ENCODE measurements around the gene TBCCD1. TPM values are rescaled to one million over a fixed set of nuclear protein-coding genes. Genes with fewer than 3 reads are reported as not detected.
A peak's percentile ranks its signal among the peaks of the same experiment; 100 is the strongest.

Gene TBCCD1
- total and polyA plus RNA-seq, 2 donors (not counting 1 experiment from before 2014, with no cell fraction given) = 13.7 to 16.8 TPM

GRCh38 chr3:186612721-186613636 is 45.8 kb upstream of the TBCCD1 start, which contains the start of gene AHSG:
AHSG (plus strand) TSS chr3:186613060; CDS start chr3:186613142, 82 bp downstream.
- no peaks in the 10 kb centered on the region for H3K79me2 ChIP-seq (ENCODE audit: control insufficient read depth, insufficient read depth, low read length)
- H3K9ac ChIP-seq (ENCODE audit: insufficient read depth, low read length) = no peak within 1 kb of the TSS
- H4K20me1 ChIP-seq (ENCODE audit: control insufficient read depth, extremely low read depth, insufficient read depth, low read length) = no peaks in the 10 kb centered on the region
- H3K36me3 ChIP-seq (ENCODE audit: control insufficient read depth, insufficient read depth, low read length) = no peaks in the 10 kb centered on the region
- no peaks in the 10 kb centered on the region for H3K9me3 ChIP-seq (ENCODE audit: control insufficient read depth, insufficient read depth, low read depth, low read length)
- peaks cover 9% of the 10 kb centered on the region for H3K27me3 ChIP-seq (ENCODE audit: control insufficient read depth, insufficient read depth, low read length)
- no peak for DNase-seq (ENCODE audit: low read depth in 2 of 2)
- H3K4me2 ChIP-seq (ENCODE audit: extremely low read depth, insufficient read depth, low read length) = no peak within 1 kb of the TSS
- TF ChIP-seq CTCF (conservative IDR thresholded peaks at IDR 0.05 in 1 of 2, IDR thresholded peaks at IDR 0.05 in 1 of 2; ENCODE audit: low read depth in 1 of 2, low read length in 2 of 2) (no peak), EZH2 (IDR thresholded peaks at IDR 0.05; ENCODE audit: low read length, missing control alignments) (no peak)
- H3K27ac ChIP-seq (ENCODE audit: insufficient read depth, low read length) = no peak within 1 kb of the TSS
- H3K4me3 ChIP-seq (replicated peaks in 1 of 4; ENCODE audit: control extremely low read depth in 1 of 4, insufficient read depth in 1 of 4, low read depth in 3 of 4, low read length in 4 of 4) = no peak within 1 kb of the TSS
- H3K4me1 ChIP-seq (ENCODE audit: control insufficient read depth, extremely low read depth, insufficient read depth, low read length) = no peaks in the 10 kb centered on the region
- H2AFZ ChIP-seq (ENCODE audit: low read length) = no peak within 1 kb of the TSS

- Histone ChIP-seq H3K9me3 (ENCODE audit: control insufficient read depth, insufficient read depth, low read depth, low read length) (no peaks in the 10 kb centered on the region), H3K27ac (ENCODE audit: insufficient read depth, low read length) (no peak overlapping the region), H3K4me3 (replicated peaks in 1 of 4; ENCODE audit: control extremely low read depth in 1 of 4, insufficient read depth in 1 of 4, low read depth in 3 of 4, low read length in 4 of 4) (no peak overlapping the region), H3K9ac (ENCODE audit: insufficient read depth, low read length) (no peak overlapping the region), H3K79me2 (ENCODE audit: control insufficient read depth, insufficient read depth, low read length) (no peaks in the 10 kb centered on the region), H3K36me3 (ENCODE audit: control insufficient read depth, insufficient read depth, low read length) (no peaks in the 10 kb centered on the region), H3K4me2 (ENCODE audit: extremely low read depth, insufficient read depth, low read length) (no peak overlapping the region), H3K27me3 (ENCODE audit: control insufficient read depth, insufficient read depth, low read length) (peaks cover 9% of the 10 kb centered on the region), H3K4me1 (ENCODE audit: control insufficient read depth, extremely low read depth, insufficient read depth, low read length) (no peaks in the 10 kb centered on the region), H2AFZ (ENCODE audit: low read length) (no peak overlapping the region), H4K20me1 (ENCODE audit: control insufficient read depth, extremely low read depth, insufficient read depth, low read length) (no peaks in the 10 kb centered on the region)
- DNase-seq (ENCODE audit: low read depth in 2 of 2) = no peak
- TF ChIP-seq CTCF (conservative IDR thresholded peaks at IDR 0.05 in 1 of 2, IDR thresholded peaks at IDR 0.05 in 1 of 2; ENCODE audit: low read depth in 1 of 2, low read length in 2 of 2) (no peak), EZH2 (IDR thresholded peaks at IDR 0.05; ENCODE audit: low read length, missing control alignments) (no peak)
These were observed 44.9 kb upstream of the TBCCD1 start for GRCh38 chr3:186612065-186612464.

GRCh38 chr3:186609247-186609868 is 42.2 kb upstream of the TBCCD1 start:
- Histone ChIP-seq H4K20me1 (ENCODE audit: control insufficient read depth, extremely low read depth, insufficient read depth, low read length) (no peaks in the 10 kb centered on the region), H3K36me3 (ENCODE audit: control insufficient read depth, insufficient read depth, low read length) (no peaks in the 10 kb centered on the region), H2AFZ (ENCODE audit: low read length) (no peak overlapping the region), H3K27ac (ENCODE audit: insufficient read depth, low read length) (no peak overlapping the region), H3K79me2 (ENCODE audit: control insufficient read depth, insufficient read depth, low read length) (no peaks in the 10 kb centered on the region), H3K9ac (ENCODE audit: insufficient read depth, low read length) (no peak overlapping the region), H3K4me2 (ENCODE audit: extremely low read depth, insufficient read depth, low read length) (no peak overlapping the region), H3K9me3 (ENCODE audit: control insufficient read depth, insufficient read depth, low read depth, low read length) (no peaks in the 10 kb centered on the region), H3K4me3 (replicated peaks in 1 of 4; ENCODE audit: control extremely low read depth in 1 of 4, insufficient read depth in 1 of 4, low read depth in 3 of 4, low read length in 4 of 4) (no peak overlapping the region), H3K27me3 (ENCODE audit: control insufficient read depth, insufficient read depth, low read length) (peaks cover 9% of the 10 kb centered on the region), H3K4me1 (ENCODE audit: control insufficient read depth, extremely low read depth, insufficient read depth, low read length) (no peaks in the 10 kb centered on the region)
- TF ChIP-seq CTCF (conservative IDR thresholded peaks at IDR 0.05 in 1 of 2, IDR thresholded peaks at IDR 0.05 in 1 of 2; ENCODE audit: low read depth in 1 of 2, low read length in 2 of 2) (peak in 1 of 2 donors; percentile 25), EZH2 (IDR thresholded peaks at IDR 0.05; ENCODE audit: low read length, missing control alignments) (no peak)
- DNase-seq (ENCODE audit: low read depth in 2 of 2) = no peak
